Urothelium cell line (cell line): ENCODE results near the gene DPP7.
A peak's percentile ranks its signal among the peaks of the same experiment; 100 is the strongest.
"Not testable (repeated sequence)": the region's sequence is repeated elsewhere in the genome, so short reads cannot be mapped to it uniquely, and the experiment has no call there.

Experiments used
- DNase-seq: peaks from one replicate; pipeline ENCODE4 v3.0.0; 2011; ENCODE audit warnings: low spot score, mixed read lengths
- FAIRE-seq: peaks from 2 replicates; lab custom pipeline; 2011; peaks lifted over from hg19 to GRCh38; lab: Jason Lieb, UNC

Gene DPP7

DNA sequence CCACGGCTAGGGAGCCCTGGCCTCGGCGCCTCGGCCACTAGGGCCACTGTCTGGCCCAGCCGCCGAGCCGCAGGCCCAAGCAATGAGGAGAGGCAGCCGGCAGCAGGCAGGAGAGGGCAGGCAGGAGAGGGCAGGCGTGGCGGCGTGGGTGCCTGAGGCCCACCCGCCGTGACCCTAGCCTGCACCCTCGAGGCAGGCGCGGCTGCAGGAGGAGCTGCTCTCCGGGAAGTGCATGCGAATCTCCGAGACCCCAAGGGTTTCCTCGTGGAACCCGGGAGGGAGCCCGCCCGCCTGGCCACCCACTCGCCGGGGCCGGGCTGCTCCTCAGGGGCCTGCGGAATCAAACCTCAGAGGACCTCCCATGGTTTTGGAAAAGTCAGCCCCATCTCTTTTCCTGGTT, 33.7 kb upstream of the DPP7 start:
- no peak for DNase-seq
- no peak for FAIRE-seq

DNA sequence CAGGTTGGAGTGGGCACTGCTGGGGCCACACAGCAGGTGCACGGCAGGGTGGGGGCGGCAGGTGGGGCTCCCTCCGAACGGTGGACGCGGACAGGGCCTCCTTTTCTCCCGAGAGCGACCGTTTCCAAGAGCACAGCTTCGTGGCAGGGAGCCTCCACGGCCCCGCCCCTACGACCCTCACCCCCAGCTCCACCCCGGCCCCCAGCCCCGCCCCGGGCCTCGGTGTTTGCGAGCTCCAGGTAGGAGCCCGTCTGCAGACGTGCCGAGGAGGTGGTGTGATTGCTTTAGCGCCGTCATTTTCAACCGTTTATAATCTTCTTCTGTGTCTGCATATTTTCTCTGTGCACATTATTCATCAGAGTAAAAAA, 33.2 kb upstream of the DPP7 start:
- FAIRE-seq (no peak), DNase-seq (no peak)

DNA sequence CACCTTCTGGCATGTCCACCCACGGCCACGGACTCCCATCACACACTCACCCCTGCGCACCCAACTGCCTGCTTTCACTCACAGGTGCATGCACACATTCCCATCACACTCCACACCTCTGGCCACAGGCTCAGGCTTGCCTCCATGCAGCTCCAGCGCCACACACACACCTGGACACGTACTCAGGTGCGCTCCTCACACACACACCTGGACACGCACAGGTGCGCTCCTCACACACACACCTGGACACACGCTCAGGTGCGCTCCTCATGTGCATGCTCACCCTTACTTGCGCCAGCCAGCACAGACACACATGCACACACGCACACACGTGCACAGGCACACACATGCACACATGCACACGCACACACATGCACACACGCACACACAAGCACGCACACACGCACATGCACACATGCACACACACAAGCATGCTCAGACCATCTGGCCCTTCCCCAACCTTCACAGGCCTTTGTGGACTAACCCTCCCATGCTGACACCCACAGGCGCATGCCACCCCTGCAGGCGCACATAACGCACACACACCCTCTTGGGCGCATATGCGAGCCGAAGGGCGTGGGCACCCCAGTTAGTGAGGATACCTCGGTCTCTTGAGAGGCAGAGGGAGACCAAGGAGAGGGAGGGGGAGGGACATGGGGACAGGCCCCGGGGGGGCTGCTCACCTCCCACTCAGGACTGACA, 32.7 kb upstream of the DPP7 start:
- DNase-seq = no peak
- FAIRE-seq = peak; percentile 50

DNA sequence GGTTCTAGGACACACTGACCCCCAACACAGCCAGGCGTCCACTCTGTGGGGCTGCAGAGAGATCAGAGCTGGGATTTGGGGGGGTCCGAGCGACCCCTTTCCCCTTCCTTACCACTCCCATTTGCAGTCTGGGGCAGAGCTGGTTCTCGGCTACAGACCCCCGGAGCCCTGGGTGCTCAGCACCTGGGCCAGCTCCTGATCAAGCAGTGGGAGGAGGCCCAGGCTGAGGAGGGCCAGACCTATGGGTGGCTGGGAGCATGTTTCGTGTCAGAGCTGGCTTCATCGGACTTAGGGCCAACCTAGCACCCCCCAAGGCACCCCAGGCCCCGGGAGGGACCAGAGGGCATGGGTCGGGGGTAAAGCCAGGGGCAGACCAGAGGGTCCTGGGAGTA, 32.0 kb upstream of the DPP7 start:
- FAIRE-seq = peak; percentile 9

DNA sequence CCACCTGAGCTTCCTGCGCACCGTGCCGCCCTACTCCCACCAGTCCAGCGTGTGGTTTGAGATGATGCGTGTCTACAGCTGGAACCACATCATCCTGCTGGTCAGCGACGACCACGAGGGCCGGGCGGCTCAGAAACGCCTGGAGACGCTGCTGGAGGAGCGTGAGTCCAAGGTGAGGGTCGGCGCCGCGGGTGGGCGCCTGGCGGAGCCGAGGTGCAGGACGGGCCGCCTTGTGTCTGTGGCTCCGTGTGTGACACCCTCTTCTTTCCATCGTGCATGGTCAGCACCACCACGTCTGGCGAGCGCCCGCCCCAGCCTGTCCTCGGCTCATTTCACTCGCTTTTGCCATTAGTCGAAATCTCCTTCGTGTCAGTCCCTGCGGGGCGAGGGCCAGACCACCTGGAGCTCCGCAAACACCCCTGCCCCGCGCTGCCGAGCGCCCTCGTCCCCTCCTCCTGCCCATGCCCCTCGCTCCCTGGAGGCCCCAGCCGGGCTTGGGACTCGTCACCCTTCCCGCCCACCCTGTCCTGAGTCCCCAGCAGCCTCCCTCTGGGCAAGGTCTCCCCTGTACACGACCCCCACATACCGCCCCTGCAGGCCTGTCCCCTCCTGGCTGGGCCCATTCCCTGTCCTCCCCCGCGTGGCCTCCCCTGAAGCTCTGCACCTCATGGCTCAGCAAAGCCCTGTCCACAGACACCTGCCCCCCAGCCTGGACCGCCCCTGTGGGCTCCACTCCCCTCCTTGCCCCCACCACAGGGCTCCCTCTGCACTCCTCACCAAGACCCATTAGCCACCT, 31.4 kb upstream of the DPP7 start:
- FAIRE-seq (no peak), DNase-seq (no peak)

More for the DNA sequence above, 32.0 kb upstream of the DPP7 start:
- DNase-seq = no peak

DNA sequence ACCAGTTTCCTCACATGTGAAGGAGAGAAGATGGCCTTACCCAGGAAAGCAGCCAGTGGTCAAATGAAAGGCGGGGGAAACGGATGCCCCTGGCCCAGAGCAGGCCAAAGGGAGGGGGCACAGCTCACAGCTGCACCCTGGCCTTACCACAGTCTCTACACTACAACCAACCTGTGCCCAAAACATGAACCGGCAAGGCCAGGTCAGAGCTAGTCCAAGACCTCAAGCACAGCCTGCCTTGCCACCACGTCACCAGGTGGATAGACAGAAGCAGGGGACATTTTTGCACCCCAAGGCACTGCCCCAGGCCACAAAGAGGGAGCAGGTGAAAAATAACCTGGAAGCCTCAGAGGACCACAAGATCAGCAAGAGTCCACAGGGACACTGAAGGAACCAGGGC, 28.9 kb upstream of the DPP7 start:
- no peak for DNase-seq

DNA sequence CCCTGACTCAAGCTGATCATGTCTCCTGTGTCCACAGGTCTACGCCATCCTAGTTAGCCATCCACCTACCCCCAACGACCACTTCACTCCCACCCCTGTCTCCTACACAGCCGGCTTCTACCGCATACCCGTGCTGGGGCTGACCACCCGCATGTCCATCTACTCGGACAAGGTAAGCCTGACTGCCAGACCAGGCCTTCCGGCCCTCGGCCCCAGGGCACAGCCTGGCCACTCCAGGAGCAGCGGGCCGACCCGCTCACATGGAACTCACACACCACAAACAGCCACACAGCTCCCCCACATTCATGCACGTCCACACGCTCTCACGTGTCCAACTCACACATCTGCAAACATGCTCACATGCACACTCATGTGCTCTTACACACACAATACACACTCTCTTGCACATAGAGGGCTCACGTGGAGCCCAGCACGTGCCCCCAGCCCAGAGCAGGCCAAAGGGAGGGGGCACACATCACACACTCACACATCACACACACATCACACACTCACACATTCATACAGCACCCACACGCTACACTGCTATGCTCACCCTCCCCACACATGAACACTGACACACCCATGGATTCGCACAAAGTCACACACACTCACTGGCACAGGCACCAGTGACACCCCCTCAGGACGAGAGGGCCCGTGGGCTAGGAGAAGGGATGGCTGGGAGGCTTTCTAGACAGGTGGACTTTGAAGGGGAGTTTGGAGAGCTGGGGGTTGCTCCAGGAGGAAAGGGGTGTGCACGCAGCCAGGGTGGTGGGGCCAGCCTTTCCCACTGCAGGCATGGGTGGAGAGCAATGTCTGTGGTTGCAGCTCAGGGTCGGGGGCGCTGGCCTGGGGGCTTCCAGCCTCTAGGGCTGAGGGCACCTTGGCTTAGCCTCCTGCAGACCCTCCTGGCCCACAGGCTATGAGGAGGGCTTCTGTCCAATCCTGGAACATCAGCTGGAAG, 27.7 kb upstream of the DPP7 start:
- DNase-seq (no peak), FAIRE-seq (no peak)

More for the DNA sequence above, 28.9 kb upstream of the DPP7 start:
- FAIRE-seq = no peak

DNA sequence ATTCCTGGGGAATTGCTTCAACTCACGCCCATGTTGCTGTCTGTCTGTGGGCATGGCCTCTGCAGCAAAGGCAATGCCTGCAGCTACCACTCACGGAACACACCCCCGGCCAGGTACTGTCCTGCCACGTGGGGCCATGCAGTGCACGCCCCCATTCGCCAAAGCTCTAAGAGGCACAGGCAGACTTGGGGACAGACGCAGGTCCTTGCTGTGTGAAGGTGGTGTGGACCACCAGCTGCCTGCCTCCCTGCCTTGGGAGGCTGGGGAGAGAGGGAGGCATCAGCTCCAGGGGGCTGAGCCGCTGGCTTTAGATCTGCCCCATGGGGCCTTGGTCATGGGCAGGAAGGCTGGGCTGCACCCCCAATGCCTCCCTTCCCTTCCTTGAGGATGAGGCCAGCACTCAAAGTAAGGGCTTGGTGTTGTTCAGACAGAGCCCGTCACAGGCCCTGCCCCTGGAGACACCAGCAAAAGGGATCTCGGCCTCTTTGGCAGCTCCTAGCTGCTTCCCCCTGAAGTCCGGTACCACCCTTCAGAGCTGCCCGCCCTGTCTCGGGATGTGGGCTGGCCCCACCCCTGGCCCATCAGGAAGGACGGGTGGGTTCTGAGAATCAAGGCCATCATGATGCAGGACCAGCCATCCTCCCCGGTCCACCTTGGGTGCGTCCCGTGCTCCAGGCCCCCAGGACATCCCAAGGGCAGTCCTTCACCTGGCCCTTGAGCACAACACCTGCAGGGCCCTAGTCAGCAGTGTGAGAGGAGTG, 26.7 kb upstream of the DPP7 start:
- DNase-seq (no peak), FAIRE-seq (no peak)

DNA sequence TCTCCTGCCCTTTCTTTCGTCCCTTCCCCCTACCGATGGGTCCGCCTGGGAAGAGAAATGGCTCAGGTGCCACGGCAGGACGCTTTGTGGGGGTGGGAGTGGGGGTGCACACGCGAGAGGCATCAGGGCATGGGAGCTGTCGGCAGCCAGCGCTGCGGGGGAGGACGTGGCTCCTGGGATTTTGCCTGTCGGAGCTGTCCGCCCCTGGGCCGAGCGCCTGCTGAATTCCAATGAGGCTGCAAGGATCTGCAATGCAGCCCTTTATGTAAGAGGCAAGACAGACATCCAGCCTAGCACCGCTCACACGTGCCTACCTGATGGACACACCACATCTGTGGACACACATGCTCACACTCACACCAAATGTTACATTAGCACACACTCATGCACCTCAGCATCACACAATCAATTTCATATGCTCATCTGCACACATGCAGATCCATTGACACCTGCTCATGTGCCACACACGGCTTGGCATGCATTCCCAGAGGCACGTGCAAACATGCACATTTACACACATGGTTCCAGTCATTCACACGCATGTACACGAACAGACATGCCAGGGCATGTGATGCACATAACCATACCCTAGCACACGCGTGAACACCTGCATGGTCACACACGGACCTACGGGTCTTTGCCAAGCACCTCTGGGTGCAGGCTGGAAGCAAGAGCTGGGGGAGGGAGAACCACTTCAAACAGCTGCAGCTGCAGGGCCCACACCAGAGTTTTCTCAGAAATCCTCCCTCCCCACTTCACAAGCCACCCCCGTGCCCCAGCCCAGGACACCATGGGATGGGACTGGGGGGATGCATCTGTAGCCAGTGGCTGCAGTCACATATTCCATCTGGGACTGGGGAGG, 25.8 kb upstream of the DPP7 start:
- DNase-seq (no peak), FAIRE-seq (peak; percentile 87)

DNA sequence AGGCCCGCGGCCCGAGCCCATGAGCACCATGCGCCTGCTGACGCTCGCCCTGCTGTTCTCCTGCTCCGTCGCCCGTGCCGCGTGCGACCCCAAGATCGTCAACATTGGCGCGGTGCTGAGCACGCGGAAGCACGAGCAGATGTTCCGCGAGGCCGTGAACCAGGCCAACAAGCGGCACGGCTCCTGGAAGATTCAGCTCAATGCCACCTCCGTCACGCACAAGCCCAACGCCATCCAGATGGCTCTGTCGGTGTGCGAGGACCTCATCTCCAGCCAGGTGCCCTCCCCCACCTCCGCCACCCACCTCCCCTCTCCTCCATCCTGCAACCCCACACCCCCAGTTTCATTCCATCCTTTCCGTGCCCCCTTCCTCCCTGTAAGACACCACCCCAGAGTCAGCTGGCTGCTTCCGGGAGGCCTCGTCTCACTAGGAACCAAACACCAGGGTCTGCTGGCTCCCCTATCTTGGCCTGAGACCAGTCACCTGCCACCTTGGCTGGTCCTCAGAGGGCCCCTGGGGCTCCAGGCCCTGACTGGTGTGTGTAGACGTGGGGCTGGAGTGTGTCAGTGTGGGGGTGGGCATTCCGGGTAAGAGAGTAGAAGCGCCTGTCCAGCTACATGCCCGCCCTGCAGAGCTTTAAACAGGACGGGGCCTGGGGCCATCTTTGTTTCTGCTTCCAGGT, 25.1 kb upstream of the DPP7 start:
- no peak for FAIRE-seq
- no peak for DNase-seq

DNA sequence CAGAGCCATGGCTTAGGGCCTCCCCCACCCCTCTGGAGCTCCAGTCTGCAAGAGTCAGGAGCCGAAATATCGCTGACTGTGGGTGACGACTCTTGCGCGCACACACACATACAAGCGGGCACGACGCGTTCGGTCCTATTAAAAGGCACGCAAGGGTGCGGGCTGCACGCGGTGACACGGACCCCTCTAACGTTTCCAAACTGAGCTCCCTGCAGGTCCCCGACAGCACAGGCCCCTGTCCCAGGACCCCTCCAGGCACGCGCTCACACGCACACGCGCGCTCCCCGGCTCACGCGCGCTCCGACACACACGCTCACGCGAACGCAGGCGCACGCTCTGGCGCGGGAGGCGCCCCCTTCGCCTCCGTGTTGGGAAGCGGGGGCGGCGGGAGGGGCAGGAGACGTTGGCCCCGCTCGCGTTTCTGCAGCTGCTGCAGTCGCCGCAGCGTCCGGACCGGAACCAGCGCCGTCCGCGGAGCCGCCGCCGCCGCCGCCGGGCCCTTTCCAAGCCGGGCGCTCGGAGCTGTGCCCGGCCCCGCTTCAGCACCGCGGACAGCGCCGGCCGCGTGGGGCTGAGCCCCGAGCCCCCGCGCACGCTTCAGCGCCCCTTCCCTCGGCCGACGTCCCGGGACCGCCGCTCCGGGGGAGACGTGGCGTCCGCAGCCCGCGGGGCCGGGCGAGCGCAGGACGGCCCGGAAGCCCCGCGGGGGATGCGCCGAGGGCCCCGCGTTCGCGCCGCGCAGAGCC, 24.4 kb upstream of the DPP7 start, which contains the start of gene GRIN1:
TSS of gene GRIN1 (plus strand) at position 433 of the 746 bp plus-strand sequence. CDS start 333 bp downstream, outside the sequence.
- DNase-seq (peak; percentile 64), FAIRE-seq (no peak)

DNA sequence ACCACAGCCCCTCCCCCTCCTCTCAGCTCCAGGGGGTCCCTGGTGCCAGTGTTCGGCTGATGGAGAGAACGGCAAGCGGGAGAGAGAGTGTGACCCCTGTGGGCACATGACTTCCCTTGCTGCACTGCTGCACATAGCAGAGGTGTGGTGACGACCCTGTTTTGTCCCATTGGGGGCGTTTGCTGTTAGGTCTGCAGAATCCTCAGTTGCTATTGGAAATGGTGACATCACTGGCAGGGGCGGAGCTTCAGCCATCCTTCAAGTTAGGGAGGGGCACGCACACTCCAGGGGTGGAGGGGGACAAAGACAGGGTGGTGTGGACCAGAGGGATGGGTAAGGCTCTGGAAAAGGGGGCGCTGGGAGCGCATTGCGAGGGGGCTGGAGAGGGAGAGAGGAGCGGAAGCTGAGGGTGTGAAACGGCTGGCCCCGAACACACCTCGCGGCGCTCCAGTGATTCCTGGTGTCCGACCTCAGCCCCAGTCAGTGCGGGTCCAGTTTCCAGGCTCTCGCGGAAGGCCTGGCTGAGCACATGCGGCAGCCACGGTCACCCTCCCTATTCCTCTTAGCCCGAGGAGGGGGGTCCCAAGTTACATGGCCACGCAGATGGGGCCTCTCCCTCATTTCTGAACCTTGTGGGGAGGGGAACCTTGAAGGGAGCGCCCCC, 23.7 kb upstream of the DPP7 start:
- no peak for DNase-seq
- no peak for FAIRE-seq

DNA sequence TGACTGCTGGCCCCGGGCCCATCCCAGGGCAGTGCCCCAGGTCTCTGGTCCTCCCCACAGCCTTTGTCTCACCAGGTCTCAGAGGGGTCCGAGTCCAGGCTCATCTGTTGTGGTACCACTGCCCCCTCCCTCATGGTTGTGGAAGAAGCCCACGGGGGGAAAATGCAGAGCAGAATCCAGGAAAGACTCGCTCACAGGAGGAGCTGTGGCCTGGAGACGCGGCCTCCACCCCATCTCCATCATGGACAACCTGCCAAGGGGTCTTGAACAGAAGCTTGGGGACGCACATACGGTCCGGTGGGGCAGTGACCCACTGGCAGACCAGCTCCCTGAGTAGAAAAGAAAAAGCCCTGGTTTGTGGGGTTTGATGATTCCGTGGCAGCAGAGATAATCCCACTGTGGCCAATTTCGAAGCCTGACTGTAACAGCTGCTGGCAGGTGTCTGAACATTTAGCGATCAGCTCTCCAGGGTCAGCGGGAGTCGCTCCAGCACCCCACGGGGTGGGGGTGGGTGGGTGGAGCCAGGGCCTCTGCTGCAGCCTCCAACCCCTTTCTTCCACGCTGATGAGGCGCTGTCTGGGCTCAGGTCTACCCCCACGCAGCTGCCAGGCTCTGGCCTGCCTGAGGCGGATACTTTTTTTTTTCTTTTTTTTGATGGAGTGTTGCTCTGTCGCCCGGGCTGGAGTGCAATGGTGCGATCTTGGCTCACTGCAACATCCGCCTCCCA, 22.5 kb upstream of the DPP7 start:
- FAIRE-seq (no peak), DNase-seq (no peak)

DNA sequence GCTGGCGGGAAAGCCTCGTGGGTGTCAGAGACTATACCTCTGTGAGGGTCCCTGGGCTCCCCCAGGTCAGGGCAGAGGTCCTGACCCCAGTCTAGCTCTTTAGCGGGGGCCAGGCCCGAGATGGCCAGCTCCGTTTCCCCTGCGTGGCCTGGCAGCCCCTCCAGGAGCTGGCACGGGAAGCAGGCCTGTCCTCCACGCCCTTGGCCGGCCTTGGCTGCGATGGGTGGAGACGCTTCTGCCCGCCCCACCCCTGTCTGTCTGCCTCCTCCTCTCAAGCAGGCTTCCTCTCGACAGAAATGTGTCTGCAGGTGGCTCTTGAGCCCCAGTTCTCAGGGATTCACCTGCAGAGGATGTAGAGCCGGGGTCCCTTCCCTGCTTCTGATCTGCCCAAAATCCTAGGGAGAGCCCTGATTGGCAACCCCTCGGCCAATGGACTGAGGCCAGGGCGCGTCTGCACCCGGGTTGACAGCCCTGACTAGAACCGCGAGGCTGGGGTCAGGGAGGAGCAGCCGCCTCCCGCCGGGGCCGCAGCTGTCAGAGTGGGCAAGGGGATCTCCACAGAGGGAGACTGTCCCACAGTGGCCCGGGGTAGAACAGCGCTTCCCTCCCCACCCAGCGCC, 21.8 kb upstream of the DPP7 start:
- no peak for FAIRE-seq
- no peak for DNase-seq

DNA sequence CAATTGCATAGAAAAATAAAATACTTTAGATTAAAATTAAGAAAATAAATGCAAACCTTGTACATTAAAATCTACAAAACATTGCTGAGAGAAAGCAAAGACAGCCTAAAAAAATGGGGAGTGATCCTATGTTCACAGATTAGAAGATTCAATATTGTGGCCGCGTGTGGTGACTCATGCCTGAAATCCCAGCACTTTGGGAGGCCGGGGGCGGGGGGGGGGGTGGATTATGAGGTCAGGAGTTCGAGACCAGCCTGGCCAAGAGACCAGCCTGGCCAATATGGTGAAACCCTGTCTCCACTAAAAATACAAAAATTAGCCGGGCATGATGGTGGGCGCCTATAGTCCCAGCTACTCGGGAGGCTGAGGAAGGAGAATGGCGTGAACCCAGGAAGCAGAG, 20.6 kb upstream of the DPP7 start:
- FAIRE-seq, DNase-seq: not testable (repeated sequence)

DNA sequence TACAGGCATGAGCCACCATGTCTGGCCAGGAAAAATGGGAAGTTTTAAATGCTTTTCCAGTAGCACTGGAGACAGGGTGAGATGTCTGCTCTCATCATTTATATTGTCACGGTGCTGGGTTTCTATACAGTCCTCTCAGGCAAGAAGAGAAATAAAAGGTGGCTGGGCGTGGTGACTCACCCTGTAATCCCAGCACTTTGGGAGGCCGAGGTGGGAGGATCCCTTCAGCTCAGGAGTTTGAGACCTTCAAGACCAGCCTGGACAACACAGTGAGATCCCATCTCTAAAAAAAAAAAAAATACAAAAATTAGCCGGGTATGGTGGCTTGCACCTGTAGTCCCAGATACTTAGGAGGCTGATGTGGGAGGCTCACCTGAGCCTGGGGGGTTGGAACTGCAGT, 19.7 kb upstream of the DPP7 start:
- DNase-seq (no peak), FAIRE-seq (no peak)
